Spleen (tissue), 11 donors: ENCODE results near the gene ELP5. TPM values are rescaled to one million over a fixed set of nuclear protein-coding genes. Genes with fewer than 3 reads are reported as not detected.

Source experiments
- DNase-seq: peaks from one replicate; pipeline ENCODE4 v3.0.0-alpha.2; 2020
- H3K27ac ChIP-seq, 8 donors: fragments of 200-600 bp; sonication (generic) in 7 of 8; 1 replicate in 4 of 8; 2 replicates in 4 of 8; pipeline versions ENCODE4 v1.5.0 to v1.8.0; 2016 to 2021; ENCODE audit warnings: inconsistent platforms in 4 of 8, mild to moderate bottlenecking in 4 of 8, moderate library complexity in 1 of 8
- H3K27me3 ChIP-seq, 7 donors: fragments of 200-600 bp; sonication (generic) in 6 of 7; replicated peaks in 1 of 7; 1 replicate in 4 of 7; 2 replicates in 3 of 7; pipeline versions ENCODE4 v1.5.0 to v1.8.0; 2016 to 2021; ENCODE audit warnings: inconsistent platforms in 3 of 7, mild to moderate bottlenecking in 1 of 7
- H3K36me3 ChIP-seq, 6 donors: fragments of 200-600 bp; sonication (generic) in 5 of 6; 1 replicate in 4 of 6; 2 replicates in 2 of 6; pipeline versions ENCODE4 v1.5.0 to v1.8.0; 2016 to 2021; ENCODE audit warnings: inconsistent platforms in 2 of 6
- H3K4me1 ChIP-seq, 6 donors: fragments of 200-600 bp; sonication (generic) in 5 of 6; 1 replicate in 3 of 6; 2 replicates in 3 of 6; pipeline versions ENCODE4 v1.5.0 to v1.8.0; 2016 to 2021; ENCODE audit warnings: inconsistent platforms in 3 of 6
- H3K4me3 ChIP-seq, 8 donors: fragments of 200-600 bp; sonication (generic) in 7 of 8; 1 replicate in 4 of 8; 2 replicates in 4 of 8; pipeline versions ENCODE4 v1.5.0 to v1.8.0; 2016 to 2021; ENCODE audit warnings: inconsistent platforms in 4 of 8, mild to moderate bottlenecking in 4 of 8, moderate library complexity in 2 of 8
- H3K9me3 ChIP-seq, 8 donors: fragments of 200-600 bp; sonication (generic) in 7 of 8; 1 replicate in 4 of 8; 2 replicates in 4 of 8; pipeline versions ENCODE4 v1.5.0 to v1.8.0; 2016 to 2021; ENCODE audit warnings: inconsistent platforms in 4 of 8
- POLR2A ChIP-seq, 3 donors: fragments of 450-650 bp; IDR thresholded peaks; one replicate each; pipeline ENCODE4 v1.5.1; 2017; ENCODE audit warnings: antibody characterized with exemption in 3 of 3, mild to moderate bottlenecking in 1 of 3
- POLR2AphosphoS5 ChIP-seq, 3 donors: sonication (generic); formaldehyde crosslinking; IDR thresholded peaks; one replicate each; pipeline ENCODE4 v1.5.1; 2017; ENCODE audit warnings: antibody characterized with exemption in 3 of 3
- whole genome bisulfite sequencing, 5 donors: extraction: QIAGEN DNeasy Blood & Tissue Kit in 3 of 5; methylation state at CpG; one replicate each; pipeline versions ENCODE4 v1.1.5 to v1.1.7; 2013 to 2018; 5-methylcytosine and 5-hydroxymethylcytosine counted together
- intact Hi-C: fragments of 100-400 bp; cut with DNase I; formaldehyde crosslinking; loops from one replicate; pipeline ENCODE4 v1.15.0; 2023; ENCODE audit warnings: low total_unique reads
- polyA plus RNA-seq, 3 donors: library from polyadenylated mRNA; stranded (reverse); fragments of 200-250 nt; gene quantifications; one replicate each; pipeline ENCODE4 v1.2.1, GENCODE V29; 2013
- total RNA-seq, 7 donors: library from RNA; depleted of rRNA in 3 of 7; stranded (reverse); fragments of >200 nt in 3 of 7; fragmentation: NEBNext Ultra II Directional in 4 of 7; extraction: Animal tissue kit (Norgen Biotek cat#: 25700) in 4 of 7; gene quantifications; one replicate each; pipeline versions ENCODE4 v1.1.0 to v1.2.1, GENCODE V29; 2016 to 2021
- TF ChIP-seq, protein P1 (sequence below), 11 experiments: fragments of 200-600 bp in 7 of 11; fragments of 450-650 bp in 4 of 11; sonication (generic) in 4 of 11; IDR thresholded peaks in 8 of 11; conservative IDR thresholded peaks in 3 of 11; 1 replicate in 7 of 11; 2 replicates in 4 of 11; pipeline versions ENCODE4 v1.4.0 to v1.8.0; 2016 to 2021; ENCODE audit warnings: antibody characterized with exemption in 11 of 11, inconsistent platforms in 4 of 11, mild to moderate bottlenecking in 1 of 11
- donor health status: healthy with polysubstance abuse.
- donor health status: DM: no; HTN: no; CAD: no; lungs with moderate emphysema.
- donor health status: DM: no; HTN: no; CAD: no.
- donor health status: Bipolar disorder and iron deficiency.
- donor health status: healthy.
- donor health status: DM: no; HTN: no; CAD: no.
- donor health status: DM: yes; HTN: yes; CAD: no.

ELP5 gene
- total and polyA plus RNA-seq, 10 donors, result 22.1 to 40.3 (median 36.7) TPM

DNA sequence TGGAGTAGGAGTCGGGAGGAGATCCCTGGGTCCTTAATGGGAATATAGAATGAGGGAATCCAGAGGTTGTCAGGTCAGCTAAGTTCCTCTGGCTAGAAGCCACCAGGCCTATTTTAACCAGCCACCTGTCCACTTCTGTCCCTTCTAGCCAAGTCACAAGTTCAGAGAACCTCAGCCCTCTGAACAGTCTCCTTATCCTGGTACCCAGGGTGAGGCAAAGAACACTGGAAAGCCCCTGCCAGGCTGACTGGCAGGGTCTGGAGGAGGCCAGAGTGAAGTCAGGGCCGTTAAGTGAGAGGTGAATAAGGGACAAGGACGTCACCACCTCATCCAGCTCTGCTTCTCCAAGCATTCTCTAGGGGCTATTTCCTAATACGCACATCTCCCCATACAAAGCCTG is 3.2 kb upstream of the ELP5 start:
- WGBS, 5 donors, result 70 to 86% (median 76%) methylated on average over 4 of the region's 4 CpGs
- intact Hi-C loops, result no loop called here
- Histone ChIP-seq H3K4me3 (peak overlapping the region in 1 of 8 donors; percentile 97), H3K27ac (peak overlapping the region in 2 of 8 donors; percentile 97 to 100), H3K4me1 (peaks cover 30 to 70% (median 49%) of the 10 kb centered on the region in 6 donors), H3K27me3 (no peaks in the 10 kb centered on the region), H3K9me3 (no peaks in the 10 kb centered on the region), H3K36me3 (peaks cover 0 to 49% (median 35%) of the 10 kb centered on the region in 6 donors)
- TF ChIP-seq POLR2A (IDR thresholded peaks at IDR 0.05) (no peak), POLR2AphosphoS5 (IDR thresholded peaks at IDR 0.05) (no peak)
- TF ChIP-seq, protein P1, sequence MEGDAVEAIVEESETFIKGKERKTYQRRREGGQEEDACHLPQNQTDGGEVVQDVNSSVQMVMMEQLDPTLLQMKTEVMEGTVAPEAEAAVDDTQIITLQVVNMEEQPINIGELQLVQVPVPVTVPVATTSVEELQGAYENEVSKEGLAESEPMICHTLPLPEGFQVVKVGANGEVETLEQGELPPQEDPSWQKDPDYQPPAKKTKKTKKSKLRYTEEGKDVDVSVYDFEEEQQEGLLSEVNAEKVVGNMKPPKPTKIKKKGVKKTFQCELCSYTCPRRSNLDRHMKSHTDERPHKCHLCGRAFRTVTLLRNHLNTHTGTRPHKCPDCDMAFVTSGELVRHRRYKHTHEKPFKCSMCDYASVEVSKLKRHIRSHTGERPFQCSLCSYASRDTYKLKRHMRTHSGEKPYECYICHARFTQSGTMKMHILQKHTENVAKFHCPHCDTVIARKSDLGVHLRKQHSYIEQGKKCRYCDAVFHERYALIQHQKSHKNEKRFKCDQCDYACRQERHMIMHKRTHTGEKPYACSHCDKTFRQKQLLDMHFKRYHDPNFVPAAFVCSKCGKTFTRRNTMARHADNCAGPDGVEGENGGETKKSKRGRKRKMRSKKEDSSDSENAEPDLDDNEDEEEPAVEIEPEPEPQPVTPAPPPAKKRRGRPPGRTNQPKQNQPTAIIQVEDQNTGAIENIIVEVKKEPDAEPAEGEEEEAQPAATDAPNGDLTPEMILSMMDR (IDR thresholded peaks at IDR 0.05 in 8 of 11, conservative IDR thresholded peaks at IDR 0.05 in 3 of 11), result no peak
- DNase-seq, result no peak

DNA sequence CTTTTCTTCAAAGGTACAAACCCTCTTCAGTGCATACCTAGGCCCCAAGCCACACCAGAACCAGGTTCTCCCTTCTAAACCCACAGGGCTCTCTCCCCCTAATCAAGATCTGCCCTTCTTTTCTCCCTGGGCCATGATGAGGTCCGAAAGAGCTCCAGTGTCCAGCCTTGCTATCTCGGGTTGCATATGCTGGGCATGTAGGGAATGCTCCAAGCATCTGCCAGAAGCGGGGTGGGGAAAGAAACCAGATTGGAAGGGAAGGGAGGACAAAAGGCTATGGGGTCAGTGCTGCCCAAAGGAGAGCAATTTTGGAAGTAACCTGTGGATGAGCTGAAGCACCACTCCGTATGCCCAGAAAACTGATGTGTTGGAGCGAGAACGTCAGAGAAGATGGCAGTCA is 2.8 kb upstream of the ELP5 start:
- DNase-seq, result no peak
- peak overlapping the region in 4 of 8 donors; percentile 97 to 100 (median 99) for H3K27ac ChIP-seq
- no peaks in the 10 kb centered on the region for H3K9me3 ChIP-seq
- WGBS, 5 donors, result 87 to 94% (median 89%) methylated on average over 6 of the region's 6 CpGs
- TF ChIP-seq POLR2A (IDR thresholded peaks at IDR 0.05), result no peak
- TF ChIP-seq, protein P1 (IDR thresholded peaks at IDR 0.05 in 8 of 11, conservative IDR thresholded peaks at IDR 0.05 in 3 of 11), result no peak
- TF ChIP-seq POLR2AphosphoS5 (IDR thresholded peaks at IDR 0.05), result no peak
- intact Hi-C loops, result no loop called here
- peaks cover 30 to 68% (median 48%) of the 10 kb centered on the region in 6 donors for H3K4me1 ChIP-seq
- peaks cover 0 to 48% (median 33%) of the 10 kb centered on the region in 6 donors for H3K36me3 ChIP-seq
- no peaks in the 10 kb centered on the region for H3K27me3 ChIP-seq
- peak overlapping the region in 2 of 8 donors; percentile 97 to 99 for H3K4me3 ChIP-seq

DNA sequence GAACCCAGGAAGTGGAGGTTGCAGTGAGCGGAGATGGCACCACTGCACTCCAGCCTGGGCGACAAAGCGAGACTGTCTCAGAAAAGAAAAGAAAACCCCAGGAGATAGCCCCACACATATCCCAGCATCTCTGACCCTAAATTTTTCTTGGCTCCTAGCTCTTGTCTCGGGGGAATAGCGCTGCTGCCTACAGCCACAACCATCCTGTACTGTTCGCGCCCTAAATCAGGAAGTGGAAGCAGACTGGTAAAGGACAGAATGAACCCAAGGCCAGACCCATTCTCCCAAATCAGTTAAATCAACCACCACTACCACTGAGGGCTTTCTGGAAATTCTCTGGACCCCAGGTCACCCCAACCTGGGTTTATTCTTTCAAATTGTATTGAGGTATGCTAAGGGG is 2.2 kb upstream of the ELP5 start:
- WGBS, 5 donors, result 54 to 71% (median 56%) methylated on average over 7 of the region's 7 CpGs
- Histone ChIP-seq H3K36me3 (peaks cover 0 to 48% (median 33%) of the 10 kb centered on the region in 6 donors), H3K4me3 (peak overlapping the region; percentile 89 to 99 (median 94)), H3K27ac (peak overlapping the region in 7 of 8 donors; percentile 97 to 100 (median 99)), H3K4me1 (peaks cover 30 to 67% (median 46%) of the 10 kb centered on the region in 6 donors), H3K9me3 (no peaks in the 10 kb centered on the region), H3K27me3 (no peaks in the 10 kb centered on the region)
- intact Hi-C loops, result no loop called here
- DNase-seq, result no peak
- TF ChIP-seq POLR2A (IDR thresholded peaks at IDR 0.05) (no peak), POLR2AphosphoS5 (IDR thresholded peaks at IDR 0.05) (no peak)
- TF ChIP-seq, protein P1 (IDR thresholded peaks at IDR 0.05 in 8 of 11, conservative IDR thresholded peaks at IDR 0.05 in 3 of 11), result no peak

DNA sequence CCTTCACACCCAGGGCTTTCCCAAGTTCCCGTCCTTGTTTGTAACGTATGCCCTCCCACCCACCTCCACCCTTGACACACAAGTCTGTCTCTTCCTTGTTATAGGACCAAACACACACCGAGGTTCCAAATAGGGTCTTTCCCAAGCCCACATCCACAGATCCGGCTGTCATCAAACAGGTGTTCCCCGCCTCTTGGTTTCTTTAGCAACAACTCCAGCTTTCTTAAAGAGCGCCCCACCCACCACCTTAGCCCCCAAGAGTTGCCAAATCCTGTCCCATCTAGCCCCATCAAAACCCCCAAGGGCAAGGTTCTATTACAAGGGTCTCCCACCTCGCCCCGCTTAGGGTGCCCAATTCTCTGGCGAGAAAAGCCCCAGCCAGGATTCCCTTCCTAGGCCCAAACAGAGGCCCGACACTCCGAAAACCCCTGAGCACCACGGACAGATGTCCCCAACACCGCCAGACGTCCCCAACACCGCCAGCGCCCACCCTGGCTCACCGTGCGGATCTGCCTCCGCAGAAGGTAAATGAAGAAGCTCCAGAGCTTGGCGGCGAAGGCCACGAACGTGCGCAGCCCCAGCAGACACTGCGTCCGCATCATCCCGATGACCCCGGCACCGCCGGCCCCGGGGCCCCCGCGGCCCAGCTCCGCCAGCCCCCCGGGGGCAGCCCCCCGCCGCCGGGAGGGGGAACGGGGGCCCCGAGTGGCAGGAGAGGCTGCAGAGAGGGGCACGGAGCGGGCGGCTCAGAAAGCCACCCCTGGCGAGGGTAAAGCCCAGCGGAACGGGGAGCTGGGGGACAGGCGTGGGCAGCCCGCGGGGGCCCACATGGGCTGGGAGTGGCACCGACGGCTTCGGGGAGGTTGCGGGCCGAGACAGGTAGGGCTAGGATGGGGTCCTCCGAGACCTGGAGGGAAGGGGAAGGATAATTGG is 1.1 kb upstream of the ELP5 start:
- Histone ChIP-seq H3K4me3 (peak overlapping the region; percentile 89 to 99 (median 94)), H3K27me3 (no peaks in the 10 kb centered on the region), H3K4me1 (peaks cover 30 to 67% (median 46%) of the 10 kb centered on the region in 6 donors), H3K27ac (peak overlapping the region; percentile 97 to 100 (median 99)), H3K9me3 (no peaks in the 10 kb centered on the region), H3K36me3 (peaks cover 0 to 48% (median 33%) of the 10 kb centered on the region in 6 donors)
- TF ChIP-seq POLR2AphosphoS5 (IDR thresholded peaks at IDR 0.05), result peak in 1 of 3 donors; percentile 3
- TF ChIP-seq, protein P1 (IDR thresholded peaks at IDR 0.05 in 8 of 11, conservative IDR thresholded peaks at IDR 0.05 in 3 of 11), result no peak
- intact Hi-C loops, result no loop called here
- WGBS, 5 donors, result 1 to 2% (median 1%) methylated on average over 22 to 55 of the region's 55 CpGs
- DNase-seq, result peak; percentile 92
